PC-3 (cell line): Measurements from ENCODE around the gene DOCK4.

Experiments
- CTCF ChIP-seq: fragments of 300-600 bp; sonication (generic); conservative IDR thresholded peaks from 2 replicates; pipeline ENCODE4 v1.5.1; 2017; ENCODE audit warnings: antibody characterized with exemption, low read depth, mild to moderate bottlenecking, low read length
- EZH2 ChIP-seq: fragments of 300-600 bp; sonication (generic); IDR thresholded peaks from one replicate; pipeline ENCODE4 v1.6.1; 2017; ENCODE audit warnings: antibody characterized with exemption, mild to moderate bottlenecking, low read length; ENCODE audit not compliant: unreplicated experiment
- EZH2phosphoT487 ChIP-seq: fragments of 300-600 bp; sonication (generic); IDR thresholded peaks from 2 replicates; pipeline ENCODE4 v1.6.1; 2018; ENCODE audit warnings: mild to moderate bottlenecking, antibody characterized with exemption, low read length, borderline replicate concordance

- TF ChIP-seq CTCF = no peak
- no peak for TF ChIP-seq EZH2
- no peak for TF ChIP-seq EZH2phosphoT487
Observed at GRCh38 chr7:111744501-111745155, 461.6 kb downstream of the DOCK4 start.
